Neutrophil (primary cell): Measurements from ENCODE around the gene PTGES2.

Experiments used
- H3K27ac ChIP-seq: fragments of 200-600 bp; sonication (generic); 2 replicates; pipeline ENCODE4 v1.5.1; 2016; ENCODE audit warnings: mild to moderate bottlenecking, moderate library complexity
- H3K27me3 ChIP-seq: fragments of 200-600 bp; sonication (generic); 2 replicates; pipeline ENCODE4 v1.6.0; 2016; ENCODE audit warnings: mild to moderate bottlenecking
- H3K36me3 ChIP-seq: fragments of 200-600 bp; sonication (generic); 2 replicates; pipeline ENCODE4 v1.5.1; 2017
- H3K4me1 ChIP-seq, 2 experiments: fragments of 200-600 bp in 1 of 2; sonication (generic) in 1 of 2; 1 replicate in 1 of 2; 2 replicates in 1 of 2; pipeline versions ENCODE4 v1.5.1 to v1.6.1; 2013 to 2016; ENCODE audit warnings: low read depth in 1 of 2, low read length in 1 of 2, mild to moderate bottlenecking in 1 of 2, moderate library complexity in 1 of 2; ENCODE audit not compliant: control insufficient read depth in 1 of 2, insufficient read depth in 1 of 2
- H3K4me3 ChIP-seq, 2 experiments: fragments of 200-600 bp in 1 of 2; sonication (generic) in 1 of 2; 1 replicate in 1 of 2; 2 replicates in 1 of 2; pipeline ENCODE4 v1.5.1; 2013 to 2016; ENCODE audit warnings: low read depth in 1 of 2, low read length in 1 of 2, mild to moderate bottlenecking in 1 of 2, moderate library complexity in 1 of 2
- H3K9me3 ChIP-seq: fragments of 200-600 bp; sonication (generic); 2 replicates; pipeline ENCODE4 v1.5.1; 2016
- CTCF ChIP-seq: fragments of 200-600 bp; sonication (generic); IDR thresholded peaks from 2 replicates; pipeline ENCODE4 v1.5.1; 2016; ENCODE audit warnings: antibody characterized with exemption

The PTGES2 gene

GRCh38 chr9:128092199-128092977 is 35.1 kb downstream of the PTGES2 start:
- H3K9me3 ChIP-seq, result no peaks in the 10 kb centered on the region
- H3K4me1 ChIP-seq, result peaks cover 21 to 24% of the 10 kb centered on the region in 2 experiments
- H3K27me3 ChIP-seq, result no peaks in the 10 kb centered on the region
- no peaks in the 10 kb centered on the region for H3K36me3 ChIP-seq
- no peak overlapping the region for H3K4me3 ChIP-seq
- TF ChIP-seq CTCF, result no peak
- H3K27ac ChIP-seq, result peak overlapping the region; percentile 18

GRCh38 chr9:128091571-128091970 is 36.0 kb downstream of the PTGES2 start:
- H3K4me3 ChIP-seq, result no peak overlapping the region
- no peak for TF ChIP-seq CTCF
- H3K27ac ChIP-seq, result no peak overlapping the region
- no peaks in the 10 kb centered on the region for H3K36me3 ChIP-seq
- H3K9me3 ChIP-seq, result no peaks in the 10 kb centered on the region
- H3K27me3 ChIP-seq, result no peaks in the 10 kb centered on the region
- peaks cover 18 to 20% of the 10 kb centered on the region in 2 experiments for H3K4me1 ChIP-seq

- Histone ChIP-seq H3K27ac (no peak overlapping the region), H3K36me3 (no peaks in the 10 kb centered on the region), H3K9me3 (no peaks in the 10 kb centered on the region), H3K4me1 (peaks cover 18 to 20% of the 10 kb centered on the region in 2 experiments), H3K27me3 (no peaks in the 10 kb centered on the region), H3K4me3 (no peak overlapping the region)
- TF ChIP-seq CTCF, result no peak
These were observed 36.4 kb downstream of the PTGES2 start for GRCh38 chr9:128091144-128091543.

GRCh38 chr9:128089299-128089698 is 38.2 kb downstream of the PTGES2 start:
- no peak for TF ChIP-seq CTCF
- Histone ChIP-seq H3K27me3 (no peaks in the 10 kb centered on the region), H3K4me3 (no peak overlapping the region), H3K4me1 (peaks cover 7 to 12% of the 10 kb centered on the region in 2 experiments), H3K36me3 (no peaks in the 10 kb centered on the region), H3K27ac (no peak overlapping the region), H3K9me3 (no peaks in the 10 kb centered on the region)

- no peak overlapping the region for H3K27ac ChIP-seq
- H3K36me3 ChIP-seq, result no peaks in the 10 kb centered on the region
- H3K9me3 ChIP-seq, result no peaks in the 10 kb centered on the region
- peaks cover 0 to 7% of the 10 kb centered on the region in 2 experiments for H3K4me1 ChIP-seq
- no peak for TF ChIP-seq CTCF
- H3K4me3 ChIP-seq, result no peak overlapping the region
- H3K27me3 ChIP-seq, result no peaks in the 10 kb centered on the region
These were observed 39.1 kb downstream of the PTGES2 start for GRCh38 chr9:128088253-128088945.
